ENCODE data around the gene GIGYF1.
"Not testable (repeated sequence)": the region's sequence is repeated elsewhere in the genome, so short reads cannot be mapped to it uniquely, and the experiment has no call there.

Gene GIGYF1

GRCh38 chr7:100705320-100705752 is 11.3 kb upstream of the GIGYF1 start:
- Histone ChIP-seq H3K27ac (peak overlapping the region; percentile 84), H3K4me3 (peak overlapping the region; percentile 97), H3K9ac (ENCODE audit: insufficient read length) (peak overlapping the region; percentile 98), H3K9me3 (ENCODE audit: low read depth, low read length) (no peaks in the 10 kb centered on the region), H3K36me3 (ENCODE audit: insufficient read depth, low read length) (peaks cover 19% of the 10 kb centered on the region)
- no peak for DNase-seq (ENCODE audit: low read depth, low spot score)
- TF ChIP-seq EZH2 (IDR thresholded peaks at IDR 0.05) (no peak), POLR2AphosphoS5 (IDR thresholded peaks at IDR 0.05; ENCODE audit: borderline replicate concordance, low read depth, low read length) (no peak), FOXP2 (optimal IDR thresholded peaks at IDR 0.05; ENCODE audit: control extremely low read depth, extremely low read length, insufficient read depth) (no peak)

GRCh38 chr7:100701089-100701488 is 7.0 kb upstream of the GIGYF1 start:
- not testable (repeated sequence) for H3K36me3 ChIP-seq (ENCODE audit: insufficient read depth, low read length); H3K4me3 ChIP-seq; H3K27ac ChIP-seq; H3K9me3 ChIP-seq (ENCODE audit: low read depth, low read length); H3K9ac ChIP-seq (ENCODE audit: insufficient read length); DNase-seq (ENCODE audit: low read depth, low spot score)

GRCh38 chr7:100699018-100699417 is 5.0 kb upstream of the GIGYF1 start:
- no peaks in the 10 kb centered on the region for H3K9me3 ChIP-seq (ENCODE audit: low read depth, low read length)
- TF ChIP-seq FOXP2 (optimal IDR thresholded peaks at IDR 0.05; ENCODE audit: control extremely low read depth, extremely low read length, insufficient read depth) (no peak), EZH2 (IDR thresholded peaks at IDR 0.05) (no peak), POLR2AphosphoS5 (IDR thresholded peaks at IDR 0.05; ENCODE audit: borderline replicate concordance, low read depth, low read length) (no peak)
- no peaks in the 10 kb centered on the region for H3K36me3 ChIP-seq (ENCODE audit: insufficient read depth, low read length)

GRCh38 chr7:100696123-100696521 is 2.1 kb upstream of the GIGYF1 start:
- H3K36me3 ChIP-seq (ENCODE audit: insufficient read depth, low read length): no peaks in the 10 kb centered on the region
- TF ChIP-seq POLR2AphosphoS5 (IDR thresholded peaks at IDR 0.05; ENCODE audit: borderline replicate concordance, low read depth, low read length): no peak
- H3K9me3 ChIP-seq (ENCODE audit: low read depth, low read length): no peaks in the 10 kb centered on the region
- H3K27ac ChIP-seq: 0 out of 2 replicates have a peak overlapping the region, but pooled peaks have one; percentile 42
- no peak overlapping the region for H3K4me3 ChIP-seq
- no peak overlapping the region for H3K9ac ChIP-seq (ENCODE audit: insufficient read length)
- DNase-seq (ENCODE audit: low read depth, low spot score): no peak

More at GRCh38 chr7:100699018-100699417, 5.0 kb upstream of the GIGYF1 start:
- H3K9ac ChIP-seq (ENCODE audit: insufficient read length): no peak overlapping the region
- no peak overlapping the region for H3K4me3 ChIP-seq
- H3K27ac ChIP-seq: no peak overlapping the region
- DNase-seq (ENCODE audit: low read depth, low spot score): no peak

GRCh38 chr7:100693312-100694097 is 545 bp downstream of the GIGYF1 start:
- no peak for DNase-seq (ENCODE audit: low read depth, low spot score)
- Histone ChIP-seq H3K27ac (peak overlapping the region; percentile 46; the same call in 1 of the 2 replicates), H3K36me3 (ENCODE audit: insufficient read depth, low read length) (peaks cover 17% of the 10 kb centered on the region; the same call in 1 of the 2 replicates), H3K9ac (ENCODE audit: insufficient read length) (peak overlapping the region; percentile 95), H3K9me3 (ENCODE audit: low read depth, low read length) (no peaks in the 10 kb centered on the region), H3K4me3 (peak overlapping the region; percentile 92)
- TF ChIP-seq FOXP2 (optimal IDR thresholded peaks at IDR 0.05; ENCODE audit: control extremely low read depth, extremely low read length, insufficient read depth): no peak
- TF ChIP-seq POLR2AphosphoS5 (IDR thresholded peaks at IDR 0.05; ENCODE audit: borderline replicate concordance, low read depth, low read length): no peak
- no peak for TF ChIP-seq EZH2 (IDR thresholded peaks at IDR 0.05)

GRCh38 chr7:100692578-100692961 is 1.5 kb downstream of the GIGYF1 start:
- no peak for DNase-seq (ENCODE audit: low read depth, low spot score)
- H3K27ac ChIP-seq: 0 out of 2 replicates have a peak overlapping the region, but pooled peaks have one; percentile 46
- peak overlapping the region; percentile 95 for H3K9ac ChIP-seq (ENCODE audit: insufficient read length)
- H3K36me3 ChIP-seq (ENCODE audit: insufficient read depth, low read length): peaks cover 26% of the 10 kb centered on the region
- no peaks in the 10 kb centered on the region for H3K9me3 ChIP-seq (ENCODE audit: low read depth, low read length)
- no peak for TF ChIP-seq EZH2 (IDR thresholded peaks at IDR 0.05)
- TF ChIP-seq FOXP2 (optimal IDR thresholded peaks at IDR 0.05; ENCODE audit: control extremely low read depth, extremely low read length, insufficient read depth): no peak
- no peak; the same call in 1 of the 2 replicates for TF ChIP-seq POLR2AphosphoS5 (IDR thresholded peaks at IDR 0.05; ENCODE audit: borderline replicate concordance, low read depth, low read length)
- peak overlapping the region; percentile 92 for H3K4me3 ChIP-seq

DNA sequence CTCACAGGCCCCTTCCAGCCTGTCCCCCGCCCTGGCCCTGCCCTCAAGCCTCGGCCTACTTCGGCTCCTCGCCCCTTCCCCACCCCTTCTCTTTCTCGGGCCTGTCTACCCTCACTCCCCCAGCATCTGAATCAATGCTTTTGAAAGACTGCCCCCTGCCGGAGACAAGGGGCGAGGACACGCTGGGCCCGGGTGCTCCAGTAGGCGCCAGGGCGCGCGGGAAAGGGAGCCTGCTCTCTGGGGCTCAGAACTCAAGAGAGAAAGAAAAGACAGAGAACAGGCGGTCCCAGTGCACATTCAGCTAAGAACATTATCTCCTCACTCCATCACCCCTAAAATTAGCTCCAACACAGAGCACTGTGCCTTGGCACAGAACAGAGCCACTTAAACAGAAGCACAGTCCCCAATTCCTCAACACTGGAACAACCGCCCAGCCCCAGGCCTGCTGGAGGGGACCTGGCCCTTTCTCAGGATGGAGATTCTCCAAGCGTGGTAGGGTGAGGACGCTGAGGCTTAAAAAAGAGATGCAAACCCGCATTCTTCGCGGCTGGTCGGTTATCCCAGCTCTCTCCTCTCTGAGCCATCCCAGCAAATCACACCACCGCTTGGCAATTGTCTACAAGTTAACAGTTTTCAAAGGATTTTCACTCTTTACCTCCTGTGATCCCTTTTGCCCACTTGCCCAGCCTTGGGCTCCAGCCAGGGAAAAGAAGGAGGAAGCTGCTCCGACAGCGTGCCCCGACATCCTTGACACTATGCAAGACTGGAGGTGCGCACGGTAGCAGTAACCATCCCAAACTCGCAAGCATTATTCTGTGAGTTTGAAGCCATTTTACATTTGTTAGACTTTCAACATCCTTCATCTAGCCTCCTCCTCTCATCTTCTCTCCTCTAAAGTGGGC is 2.1 kb downstream of the GIGYF1 start:
- TF ChIP-seq POLR2AphosphoS5 (IDR thresholded peaks at IDR 0.05; ENCODE audit: borderline replicate concordance, low read depth, low read length) (peak; percentile 16; the same call in 1 of the 2 replicates), EZH2 (IDR thresholded peaks at IDR 0.05) (no peak), FOXP2 (optimal IDR thresholded peaks at IDR 0.05; ENCODE audit: control extremely low read depth, extremely low read length, insufficient read depth) (no peak)
- Histone ChIP-seq H3K9ac (ENCODE audit: insufficient read length) (peak overlapping the region; percentile 95), H3K36me3 (ENCODE audit: insufficient read depth, low read length) (peaks cover 31% of the 10 kb centered on the region), H3K27ac (peak overlapping the region; percentile 68), H3K9me3 (ENCODE audit: low read depth, low read length) (no peaks in the 10 kb centered on the region), H3K4me3 (peak overlapping the region; percentile 92)
- no peak for DNase-seq (ENCODE audit: low read depth, low spot score)
